DMS 273 treated with DMSO at 0.1 percent for 48 hours (cell line): Measurements from ENCODE around the gene NOVA1.
"Not testable (repeated sequence)": the region's sequence is repeated elsewhere in the genome, so short reads cannot be mapped to it uniquely, and the experiment has no call there.

ENCODE experiments used
- DNase-seq: peaks from one replicate; lab custom pipeline; 2025; lab: John Stamatoyannopoulos, UW

Gene NOVA1

GRCh38 chr14:26597589-26598080, at the start of gene NOVA1:
NOVA1 (minus strand) TSS chr14:26598033; CDS start chr14:26597436, 597 bp downstream.
- no peak for DNase-seq

DNA sequence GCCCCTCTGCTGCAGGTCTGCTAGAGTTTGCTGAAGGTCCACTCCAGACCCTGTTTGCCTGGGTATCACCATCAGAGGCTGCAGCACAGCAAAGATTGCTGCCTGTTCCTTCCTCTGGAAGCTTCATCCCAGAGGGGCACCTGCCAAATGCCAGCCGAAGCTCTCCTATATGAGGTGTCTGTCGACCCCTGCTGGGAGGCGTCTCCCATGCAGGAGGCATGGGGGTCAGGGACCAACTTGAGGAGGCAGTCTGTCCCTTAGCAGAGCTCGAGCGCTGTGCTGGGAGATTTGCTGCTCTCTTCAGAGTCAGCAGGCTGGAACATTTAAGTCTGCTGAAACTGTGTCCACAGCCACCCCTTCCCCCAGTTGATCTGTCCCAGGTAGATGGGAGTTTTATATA, 47.2 kb upstream of the NOVA1 start:
- DNase-seq, result not testable (repeated sequence)

DNA sequence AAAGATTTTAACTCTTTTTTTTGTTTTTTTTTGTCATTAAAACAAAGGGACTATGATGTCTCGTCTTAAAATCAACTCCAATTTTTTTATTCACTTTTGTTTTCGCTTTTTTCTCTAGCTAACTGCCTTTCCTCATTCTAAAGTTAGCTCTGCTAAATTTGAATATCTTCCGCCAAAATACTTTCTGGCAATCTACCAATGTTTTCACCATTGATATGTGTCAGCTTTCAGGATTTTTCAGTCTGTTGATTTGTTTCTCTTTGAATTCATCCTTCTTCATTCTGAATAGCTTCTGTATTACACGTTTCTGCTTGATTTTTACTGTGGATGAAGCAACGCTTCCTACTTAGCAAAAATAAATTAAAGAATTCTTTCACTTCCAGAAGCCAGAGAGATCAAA, 38.7 kb upstream of the NOVA1 start:
- no peak for DNase-seq

- not testable (repeated sequence) for DNase-seq
Measured at GRCh38 chr14:26634946-26635345, 37.1 kb upstream of the NOVA1 start.

GRCh38 chr14:26626256-26626655, 28.4 kb upstream of the NOVA1 start:
- DNase-seq, result no peak

GRCh38 chr14:26622611-26623010, 24.8 kb upstream of the NOVA1 start:
- DNase-seq, result no peak

DNA sequence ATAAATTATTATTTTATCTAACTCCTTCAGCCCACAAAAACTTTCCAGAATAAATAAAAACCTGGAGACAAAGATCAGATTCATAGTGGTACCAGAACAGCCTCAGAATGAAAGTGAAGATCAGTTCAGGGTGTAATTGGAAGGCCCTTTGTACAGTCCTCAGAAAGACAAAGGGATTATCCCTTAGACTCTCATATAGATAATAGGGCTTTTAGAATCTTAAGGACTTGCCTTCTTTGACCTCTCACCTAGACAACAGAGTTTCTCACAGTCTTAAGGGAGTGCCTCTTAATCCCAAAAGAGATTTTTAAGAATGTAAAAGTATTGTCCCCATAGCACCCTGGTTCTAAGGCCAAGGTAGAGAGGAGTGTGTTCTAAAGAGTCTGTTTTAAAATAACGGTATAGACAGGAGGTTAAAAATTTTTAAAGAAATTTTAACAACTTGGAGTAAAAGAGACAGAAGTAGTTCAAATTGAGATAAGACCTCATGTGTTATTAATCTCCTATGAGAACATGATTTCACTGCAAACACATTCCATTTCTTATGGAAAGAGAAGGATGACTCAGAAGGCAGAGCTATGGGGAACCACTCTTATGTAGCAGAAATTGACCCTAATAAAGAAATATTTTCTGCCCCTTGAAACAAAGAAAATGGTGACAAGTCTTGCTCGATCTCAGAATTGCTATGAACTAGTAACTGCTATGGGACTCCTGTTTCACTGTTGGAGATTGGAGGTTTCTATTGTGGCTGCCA, 24.2 kb upstream of the NOVA1 start:
- no peak for DNase-seq

- no peak for DNase-seq
Measured at GRCh38 chr14:26621364-26621763, 23.5 kb upstream of the NOVA1 start.

DNA sequence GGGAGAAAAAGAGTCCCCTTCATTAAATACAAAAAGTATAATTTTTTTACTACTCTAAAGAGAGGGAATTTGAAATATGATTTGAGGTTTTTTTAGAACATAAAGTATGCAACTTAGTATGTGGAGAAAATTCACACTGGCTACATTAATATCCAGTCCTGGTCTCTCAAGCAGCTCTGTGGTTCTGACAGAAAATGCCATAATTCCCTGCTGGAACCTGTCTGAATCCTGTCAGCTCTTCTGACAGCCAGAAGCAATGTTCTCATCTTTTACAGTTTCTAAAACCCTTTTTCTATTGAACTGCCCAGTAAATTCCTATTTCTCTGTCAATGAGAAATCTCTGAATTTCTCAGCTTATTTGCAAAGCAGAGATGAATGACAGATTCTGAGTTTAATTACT, 13.4 kb upstream of the NOVA1 start:
- no peak for DNase-seq

GRCh38 chr14:26606729-26607312, 9.0 kb upstream of the NOVA1 start:
- DNase-seq, result no peak

DNA sequence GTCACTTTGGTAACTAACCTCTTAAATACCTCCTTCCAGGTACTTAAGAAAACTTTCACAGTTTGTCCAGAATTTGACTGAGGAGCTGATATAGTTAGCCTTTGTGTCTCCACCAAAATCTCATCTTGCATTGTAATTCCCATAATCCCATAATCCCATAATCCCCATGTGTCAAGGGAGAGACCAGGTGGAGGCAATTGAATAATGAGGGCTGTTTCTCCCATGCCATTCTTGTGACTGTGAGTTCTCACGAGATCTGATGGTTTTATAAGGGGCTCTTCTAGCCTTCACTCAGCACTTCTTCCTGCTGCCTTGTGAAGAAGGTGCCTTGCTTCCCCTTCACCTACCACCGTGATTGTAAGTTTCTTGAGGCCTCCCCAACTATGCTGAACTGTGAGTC, 7.8 kb upstream of the NOVA1 start:
- DNase-seq, result no peak

- DNase-seq, result no peak
Measured at GRCh38 chr14:26602902-26603301, 5.1 kb upstream of the NOVA1 start.

GRCh38 chr14:26601856-26602255, 4.0 kb upstream of the NOVA1 start:
- no peak for DNase-seq

DNA sequence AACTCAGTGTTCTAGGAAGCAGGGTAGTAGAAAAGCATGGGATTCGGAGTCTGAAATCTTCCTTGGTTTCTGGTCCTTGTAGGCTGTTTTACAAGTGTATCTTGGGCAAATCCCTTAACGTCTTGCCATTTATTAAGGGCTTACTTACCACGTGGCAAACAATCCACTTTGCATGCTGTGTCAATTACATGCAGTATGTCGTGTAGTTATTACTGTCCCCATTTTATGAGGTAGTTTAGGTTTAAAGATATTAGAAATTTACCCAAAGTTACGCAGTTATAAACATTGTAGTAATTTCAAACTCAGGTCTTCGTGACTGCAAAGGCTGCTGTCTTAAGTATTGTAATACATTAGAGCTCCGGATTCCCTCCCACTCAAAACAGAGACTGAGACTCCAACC, 1.5 kb upstream of the NOVA1 start:
- DNase-seq, result no peak

DNA sequence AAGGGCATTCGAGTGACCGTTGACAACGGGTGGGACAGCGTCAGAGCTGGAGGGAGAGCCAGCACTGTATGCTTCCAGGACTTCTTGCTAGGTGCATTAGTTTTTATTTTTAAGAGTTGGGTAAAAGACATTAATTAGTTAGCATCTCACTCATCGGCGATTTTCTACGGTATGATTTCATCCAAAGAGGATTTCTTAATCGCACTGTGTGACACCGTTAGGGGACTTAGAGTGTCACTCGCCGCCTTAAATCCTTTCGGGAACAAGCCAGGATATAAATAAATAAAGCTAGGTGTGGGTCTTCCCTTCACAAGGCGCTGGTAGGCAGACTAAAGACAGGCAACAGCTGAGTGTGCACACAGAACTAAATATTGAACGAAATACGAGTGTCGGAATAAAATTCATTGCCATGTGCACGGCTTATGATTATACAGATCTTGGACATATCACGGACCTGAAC, 869 bp upstream of the NOVA1 start:
- DNase-seq, result no peak

DNA sequence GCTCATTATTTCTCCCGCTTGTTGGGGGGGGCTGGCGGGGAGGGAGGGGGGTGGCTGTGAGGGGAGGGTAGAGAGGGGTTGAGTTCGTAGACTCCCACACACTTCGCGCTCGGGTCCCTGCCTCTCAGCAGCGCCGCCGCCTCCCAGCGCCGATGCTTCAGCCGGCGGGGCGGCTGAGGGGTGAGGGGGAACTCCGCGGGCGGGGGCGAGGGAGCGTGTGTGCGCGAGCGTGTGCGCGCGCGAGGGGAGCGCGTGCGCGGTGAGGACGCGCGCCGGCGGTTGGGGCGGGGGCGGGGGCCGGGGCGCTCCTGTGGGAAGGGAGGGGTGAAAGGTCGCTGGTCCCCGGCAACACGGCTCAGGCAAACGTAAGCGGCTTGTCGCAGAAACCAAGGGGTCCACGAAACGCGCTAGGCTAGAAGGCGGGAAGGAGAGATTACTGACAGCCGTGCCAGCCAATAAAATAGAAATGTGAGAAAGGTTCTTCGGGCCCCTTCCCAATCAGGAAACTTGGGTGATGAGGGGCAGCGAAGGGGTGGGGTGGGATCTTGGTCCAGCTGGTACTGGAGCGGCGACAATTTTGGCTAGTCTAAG, 343 bp upstream of the NOVA1 start:
- DNase-seq, result peak; percentile 92

DNA sequence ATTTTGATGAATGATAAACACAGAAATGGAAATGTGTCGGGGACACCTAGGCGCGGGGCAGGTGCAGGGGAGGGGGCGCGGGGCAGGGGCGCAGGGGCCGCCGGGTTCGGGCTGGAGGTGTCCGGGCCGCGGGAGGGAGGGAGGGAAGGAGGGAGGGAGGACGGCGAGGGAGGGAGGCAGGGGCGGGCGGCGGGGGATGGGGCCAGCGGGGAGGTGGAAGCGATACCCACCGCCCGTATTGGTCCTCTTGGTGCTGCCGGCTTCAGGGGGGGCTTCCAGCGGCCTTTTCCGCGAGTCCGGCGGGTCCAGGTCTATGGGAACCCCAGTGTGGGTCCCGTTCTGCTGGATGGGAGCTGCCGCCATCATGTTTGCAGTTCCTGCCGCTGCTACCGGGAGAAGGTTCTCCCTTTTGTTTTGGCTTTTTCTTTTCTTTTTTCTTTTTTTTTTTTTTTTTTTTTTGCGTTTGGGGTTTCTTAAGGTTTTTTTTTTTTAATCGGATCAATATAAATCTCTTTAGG, 703 bp downstream of the NOVA1 start:
- DNase-seq, result no peak

DNA sequence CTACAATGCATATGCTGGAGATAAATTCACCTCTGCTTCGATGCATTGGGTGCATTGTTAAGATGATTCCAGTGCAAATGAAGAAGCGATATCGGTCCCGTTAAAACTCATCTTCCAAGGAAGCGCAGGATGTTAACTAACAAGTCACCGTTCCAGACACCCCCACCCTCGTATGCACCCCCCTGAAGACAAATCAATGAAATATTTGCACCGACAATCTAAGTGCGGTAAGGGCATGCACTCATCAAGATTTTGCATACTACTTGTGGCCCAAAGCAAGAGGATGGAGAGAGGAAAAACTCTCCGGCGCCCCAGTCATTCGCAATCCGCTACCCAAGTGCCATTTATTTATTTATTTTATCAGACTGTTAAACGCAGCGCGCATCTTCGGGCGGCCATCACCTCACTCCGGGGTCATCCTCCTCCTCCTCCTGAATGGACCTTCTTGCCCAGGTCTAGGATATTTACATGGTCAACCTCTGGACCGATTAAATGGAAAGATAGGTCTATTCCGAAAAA, 1.2 kb downstream of the NOVA1 start:
- no peak for DNase-seq

DNA sequence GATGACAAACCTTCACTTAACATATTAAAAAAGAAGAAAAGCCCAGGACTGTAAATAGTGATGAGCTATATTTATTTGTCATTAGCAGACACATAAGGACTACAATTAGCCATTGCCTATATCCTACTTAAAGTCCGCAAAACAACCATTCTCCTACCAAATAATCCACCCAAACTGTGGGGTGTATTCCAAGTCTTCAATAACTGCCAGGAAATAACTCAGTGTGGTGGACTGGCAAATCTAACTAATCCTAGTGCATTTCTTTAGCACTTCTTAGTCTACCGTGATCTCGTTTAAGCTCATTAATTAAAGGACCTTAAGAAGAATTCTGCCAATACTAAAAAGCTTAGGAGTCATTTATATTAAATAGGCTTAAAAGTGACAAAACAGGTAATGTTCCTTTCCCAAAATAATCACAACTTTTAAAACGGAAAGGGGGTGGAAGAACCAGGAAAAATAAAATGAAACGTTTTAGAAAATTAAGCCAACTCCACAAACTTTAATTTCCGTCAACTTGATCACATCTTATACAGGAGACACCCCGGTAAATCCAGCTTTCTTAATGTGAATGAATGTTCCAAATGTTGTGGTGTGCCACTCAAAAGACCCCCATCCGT, 1.8 kb downstream of the NOVA1 start:
- DNase-seq, result no peak

GRCh38 chr14:26594756-26595545, 2.9 kb downstream of the NOVA1 start:
- DNase-seq, result no peak

- DNase-seq, result no peak
Measured at GRCh38 chr14:26594148-26594547, 3.7 kb downstream of the NOVA1 start.
